Neural cell (in vitro differentiated cells): ENCODE measurements around the gene ZBTB9. TPM values are rescaled to one million over a fixed set of nuclear protein-coding genes. Genes with fewer than 3 reads are reported as not detected.

Experiments
- H2AFZ ChIP-seq: fragments of 200-600, 300-800 bp; sonication (generic), shearing (Covaris generic); 2 replicates; pipeline ENCODE4 v1.6.0; 2014; ENCODE audit warnings: low read depth, mild to moderate bottlenecking, antibody characterized with exemption, low read length, moderate library complexity
- H3F3A ChIP-seq: fragments of 200-600 bp; shearing (Covaris generic); 2 replicates; pipeline ENCODE4 v1.6.1; 2016; ENCODE audit warnings: mild to moderate bottlenecking, moderate library complexity, mixed read lengths, antibody characterized with exemption, low read length; ENCODE audit not compliant: insufficient read depth, poor library complexity, severe bottlenecking
- H3K27ac ChIP-seq: fragments of 200-600, 300-800 bp; sonication (generic), shearing (Covaris generic); 2 replicates; pipeline ENCODE4 v1.5.1; 2014; ENCODE audit warnings: mild to moderate bottlenecking, low read length, moderate library complexity
- H3K27me3 ChIP-seq: fragments of 300-800, 200-600 bp; sonication (generic), shearing (Covaris generic); 2 replicates; pipeline ENCODE4 v1.6.0; 2014; ENCODE audit warnings: mild to moderate bottlenecking, low read depth, low read length, moderate library complexity; ENCODE audit not compliant: insufficient read depth
- H3K36me3 ChIP-seq: fragments of 300-800, 200-600 bp; sonication (generic), shearing (Covaris generic); 2 replicates; pipeline ENCODE4 v1.5.1; 2014; ENCODE audit warnings: mild to moderate bottlenecking, antibody characterized with exemption, low read length, moderate library complexity; ENCODE audit not compliant: insufficient read depth
- H3K4me2 ChIP-seq: fragments of 300-800, 200-600 bp; sonication (generic), shearing (Covaris generic); 2 replicates; pipeline ENCODE4 v1.6.0; 2014; ENCODE audit warnings: mild to moderate bottlenecking, low read length
- H3K4me3 ChIP-seq: fragments of 300-800, 200-600 bp; sonication (generic), shearing (Covaris generic); 2 replicates; pipeline ENCODE4 v1.5.1; 2014; ENCODE audit warnings: mild to moderate bottlenecking, low read length, moderate library complexity
- H3K79me2 ChIP-seq: fragments of 200-600 bp; shearing (Covaris generic); replicated peaks from 2 replicates; pipeline ENCODE4 v1.6.0; 2014; ENCODE audit warnings: mild to moderate bottlenecking, low read length, moderate library complexity; ENCODE audit not compliant: insufficient read depth
- H3K9ac ChIP-seq: fragments of 300-800, 200-600 bp; sonication (generic), shearing (Covaris generic); 2 replicates; pipeline ENCODE4 v1.6.1; 2016; ENCODE audit warnings: mild to moderate bottlenecking, low read length, mixed read lengths
- H3K9me2 ChIP-seq: fragments of 200-600 bp; shearing (Covaris generic); 2 replicates; pipeline ENCODE4 v1.6.1; 2016; ENCODE audit warnings: mild to moderate bottlenecking, low read length, mixed read lengths; ENCODE audit not compliant: insufficient read depth
- H3K9me3 ChIP-seq: fragments of 200-600, 300-800 bp; sonication (generic), shearing (Covaris generic); 2 replicates; pipeline ENCODE4 v1.6.1; 2016; ENCODE audit warnings: mild to moderate bottlenecking, mixed run types, low read length, moderate library complexity, mixed read lengths
- H4K20me1 ChIP-seq: fragments of 200-600 bp; shearing (Covaris generic); 2 replicates; pipeline ENCODE4 v1.6.1; 2016; ENCODE audit warnings: mild to moderate bottlenecking, mixed run types; ENCODE audit not compliant: insufficient read depth
- EP300 ChIP-seq: fragments of 450-650 bp; conservative IDR thresholded peaks from 2 replicates; pipeline ENCODE4 v1.6.1; 2014; ENCODE audit warnings: antibody characterized with exemption, mild to moderate bottlenecking, moderate library complexity; ENCODE audit not compliant: poor library complexity, severe bottlenecking
- EZH2 ChIP-seq: fragments of 200-600, 300-800 bp; shearing (Covaris generic), sonication (generic); IDR thresholded peaks from 2 replicates; pipeline ENCODE4 v1.6.1; 2014; ENCODE audit warnings: antibody characterized with exemption, low read length, borderline replicate concordance, mild to moderate bottlenecking; ENCODE audit not compliant: insufficient read depth, poor library complexity, severe bottlenecking
- MXI1 ChIP-seq: fragments of 450-650 bp; conservative IDR thresholded peaks from 2 replicates; pipeline ENCODE4 v1.6.1; 2014; ENCODE audit warnings: antibody characterized with exemption, mild to moderate bottlenecking; ENCODE audit not compliant: poor library complexity, severe bottlenecking
- POLR2AphosphoS5 ChIP-seq: IDR thresholded peaks from 2 replicates; pipeline ENCODE4 v1.6.1; 2012
- RAD21 ChIP-seq: fragments of 450-650 bp; conservative IDR thresholded peaks from 2 replicates; pipeline ENCODE4 v1.6.1; 2014; ENCODE audit warnings: antibody characterized with exemption, mild to moderate bottlenecking, moderate library complexity
- REST ChIP-seq: IDR thresholded peaks from 2 replicates; pipeline ENCODE4 v1.6.1; 2012; ENCODE audit warnings: borderline replicate concordance
- SMC3 ChIP-seq: fragments of 450-650 bp; conservative IDR thresholded peaks from 2 replicates; pipeline ENCODE4 v1.6.1; 2014; ENCODE audit warnings: antibody characterized with exemption, mild to moderate bottlenecking, moderate library complexity; ENCODE audit not compliant: poor library complexity
- TAF1 ChIP-seq: IDR thresholded peaks from 2 replicates; pipeline ENCODE4 v1.6.1; 2012; ENCODE audit warnings: low read depth
- polyA plus RNA-seq: library from polyadenylated mRNA; depleted of rRNA; stranded (reverse); fragments of >200 nt; gene quantifications from 2 replicates; pipeline ENCODE4 v1.2.3, GENCODE V29; 2014
- TF ChIP-seq, protein P1 (sequence below): fragments of 450-650 bp; IDR thresholded peaks from 2 replicates; pipeline ENCODE4 v1.5.1; 2014; ENCODE audit warnings: antibody characterized with exemption, mild to moderate bottlenecking, moderate library complexity; ENCODE audit not compliant: poor library complexity, severe bottlenecking

The ZBTB9 gene
- polyA plus RNA-seq, 1 donor from 2014 or later = 7.7 TPM

DNA sequence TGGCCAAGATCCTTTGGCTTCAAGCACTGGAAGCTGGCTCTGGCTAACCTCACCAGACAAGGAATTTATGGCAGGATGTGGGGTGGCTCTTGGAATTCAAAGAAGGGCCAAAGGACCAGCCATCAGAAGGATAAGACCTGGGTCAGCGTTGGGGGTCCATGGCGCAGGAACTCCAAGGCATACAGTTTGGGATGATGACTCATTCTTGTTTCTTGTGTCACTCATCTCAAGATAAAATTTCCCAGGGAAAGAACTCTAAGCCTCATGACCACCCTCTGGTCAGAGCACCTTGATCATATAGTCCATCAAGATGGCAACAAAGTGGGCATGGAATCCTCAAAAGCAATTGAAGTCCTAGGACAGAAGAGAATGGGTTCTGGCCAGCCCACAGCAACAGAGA is 4.8 kb downstream of the ZBTB9 start:
- no peak overlapping the region for H2AFZ ChIP-seq
- H3K9ac ChIP-seq = no peak overlapping the region
- H3K4me3 ChIP-seq = no peak overlapping the region
- no peaks in the 10 kb centered on the region for H3K27me3 ChIP-seq
- no peaks in the 10 kb centered on the region for H4K20me1 ChIP-seq
- H3K9me3 ChIP-seq = no peaks in the 10 kb centered on the region
- H3K4me2 ChIP-seq = no peak overlapping the region
- no peak for TF ChIP-seq EP300
- TF ChIP-seq EZH2 = no peak
- no peak for TF ChIP-seq POLR2AphosphoS5
- TF ChIP-seq TAF1 = no peak
- no peak for TF ChIP-seq RAD21
- no peak for TF ChIP-seq SMC3
- no peak for TF ChIP-seq MXI1
- TF ChIP-seq, protein P1, sequence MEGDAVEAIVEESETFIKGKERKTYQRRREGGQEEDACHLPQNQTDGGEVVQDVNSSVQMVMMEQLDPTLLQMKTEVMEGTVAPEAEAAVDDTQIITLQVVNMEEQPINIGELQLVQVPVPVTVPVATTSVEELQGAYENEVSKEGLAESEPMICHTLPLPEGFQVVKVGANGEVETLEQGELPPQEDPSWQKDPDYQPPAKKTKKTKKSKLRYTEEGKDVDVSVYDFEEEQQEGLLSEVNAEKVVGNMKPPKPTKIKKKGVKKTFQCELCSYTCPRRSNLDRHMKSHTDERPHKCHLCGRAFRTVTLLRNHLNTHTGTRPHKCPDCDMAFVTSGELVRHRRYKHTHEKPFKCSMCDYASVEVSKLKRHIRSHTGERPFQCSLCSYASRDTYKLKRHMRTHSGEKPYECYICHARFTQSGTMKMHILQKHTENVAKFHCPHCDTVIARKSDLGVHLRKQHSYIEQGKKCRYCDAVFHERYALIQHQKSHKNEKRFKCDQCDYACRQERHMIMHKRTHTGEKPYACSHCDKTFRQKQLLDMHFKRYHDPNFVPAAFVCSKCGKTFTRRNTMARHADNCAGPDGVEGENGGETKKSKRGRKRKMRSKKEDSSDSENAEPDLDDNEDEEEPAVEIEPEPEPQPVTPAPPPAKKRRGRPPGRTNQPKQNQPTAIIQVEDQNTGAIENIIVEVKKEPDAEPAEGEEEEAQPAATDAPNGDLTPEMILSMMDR = no peak
- TF ChIP-seq REST = no peak
- H3K36me3 ChIP-seq = no peaks in the 10 kb centered on the region
- no peaks in the 10 kb centered on the region for H3F3A ChIP-seq
- H3K79me2 ChIP-seq = peaks cover 15% of the 10 kb centered on the region
- H3K9me2 ChIP-seq = no peaks in the 10 kb centered on the region
- no peak overlapping the region for H3K27ac ChIP-seq

DNA sequence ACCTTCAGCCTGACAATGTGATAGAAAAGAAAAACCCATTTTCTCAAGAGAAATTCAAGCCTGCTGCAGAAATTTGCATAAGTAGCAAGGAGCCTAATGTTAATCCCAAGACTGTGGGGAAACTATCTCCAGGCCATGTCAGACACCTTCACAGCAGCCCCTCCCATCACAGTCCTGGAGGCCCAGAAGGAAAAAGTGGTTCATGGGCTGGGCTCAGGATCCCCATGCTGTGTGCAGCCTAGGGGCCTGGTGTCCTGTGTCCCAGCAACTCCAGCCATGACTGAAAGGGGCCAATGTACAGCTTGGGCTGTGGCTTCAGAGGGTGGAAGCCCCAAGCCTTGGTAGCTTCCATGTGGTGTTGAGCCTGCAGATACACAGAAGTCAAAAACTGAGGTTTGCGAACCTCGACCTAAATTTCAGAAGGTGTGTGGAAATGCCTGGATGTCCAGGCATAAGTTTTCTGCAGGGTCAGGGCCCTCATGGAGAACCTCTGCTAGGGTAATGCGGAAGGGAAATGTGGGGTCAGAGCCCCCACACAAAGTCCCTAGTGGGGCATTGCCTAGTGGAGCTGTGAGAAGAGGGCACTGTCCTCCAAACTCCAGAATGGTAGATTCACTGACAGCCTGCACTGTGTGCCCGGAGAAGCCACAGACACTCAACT is 11.8 kb downstream of the ZBTB9 start:
- Histone ChIP-seq H3K27ac (no peak overlapping the region), H3F3A (no peaks in the 10 kb centered on the region), H3K27me3 (no peaks in the 10 kb centered on the region), H4K20me1 (no peaks in the 10 kb centered on the region), H3K4me2 (no peak overlapping the region), H3K36me3 (no peaks in the 10 kb centered on the region), H2AFZ (no peak overlapping the region), H3K4me3 (no peak overlapping the region), H3K9ac (no peak overlapping the region), H3K79me2 (no peaks in the 10 kb centered on the region), H3K9me3 (no peaks in the 10 kb centered on the region), H3K9me2 (no peaks in the 10 kb centered on the region)
- no peak for TF ChIP-seq TAF1
- no peak for TF ChIP-seq EP300
- TF ChIP-seq POLR2AphosphoS5 = no peak
- no peak for TF ChIP-seq SMC3
